Measurements from ENCODE around the gene MACF1.
"Not testable (repeated sequence)": the region's sequence is repeated elsewhere in the genome, so short reads cannot be mapped to it uniquely, and the experiment has no call there.

MACF1 gene
- long read RNA-seq, donor 1, full-length matches to known transcripts, result 12 of 41 reads
- long read RNA-seq, donor 1, partial matches to known transcripts, result 29 of 41 reads
- long read RNA-seq, donor 1, other reads (novel, unspliced or antisense), result 0 of 41 reads
- long read RNA-seq, donor 2, full-length matches to known transcripts, result 13 of 13 reads
- long read RNA-seq, donor 2, partial matches to known transcripts, result 0 of 13 reads
- long read RNA-seq, donor 2, other reads (novel, unspliced or antisense), result 0 of 13 reads
- long read RNA-seq, donor 3, full-length matches to known transcripts, result 26 of 26 reads
- long read RNA-seq, donor 3, partial matches to known transcripts, result 0 of 26 reads
- long read RNA-seq, donor 3, other reads (novel, unspliced or antisense), result 0 of 26 reads
- long read RNA-seq, donor 4, full-length matches to known transcripts, result 36 of 56 reads
- long read RNA-seq, donor 4, partial matches to known transcripts, result 20 of 56 reads
- long read RNA-seq, donor 4, other reads (novel, unspliced or antisense), result 0 of 56 reads
- long read RNA-seq, donor 5, full-length matches to known transcripts, result 12 of 17 reads
- long read RNA-seq, donor 5, partial matches to known transcripts, result 0 of 17 reads
- long read RNA-seq, donor 5, other reads (novel, unspliced or antisense), result 5 of 17 reads
- long read RNA-seq, donor 6, full-length matches to known transcripts, result 24 of 34 reads
- long read RNA-seq, donor 6, partial matches to known transcripts, result 10 of 34 reads
- long read RNA-seq, donor 6, other reads (novel, unspliced or antisense), result 0 of 34 reads
- long read RNA-seq, donor 7, full-length matches to known transcripts, result 54 of 74 reads
- long read RNA-seq, donor 7, partial matches to known transcripts, result 20 of 74 reads
- long read RNA-seq, donor 7, other reads (novel, unspliced or antisense), result 0 of 74 reads
- long read RNA-seq, donor 8, full-length matches to known transcripts, result 21 of 52 reads
- long read RNA-seq, donor 8, partial matches to known transcripts, result 31 of 52 reads
- long read RNA-seq, donor 8, other reads (novel, unspliced or antisense), result 0 of 52 reads

- peak; percentile 69 for DNase-seq
These were observed at the start of gene MACF1 for GRCh38 chr1:39204441-39205081. Gene MACF1 (plus strand): TSS chr1:39204695. CDS start chr1:39205023, 328 bp downstream.

GRCh38 chr1:39157304-39157703, 47.2 kb upstream of the MACF1 start:
- DNase-seq, result no peak

- peak; percentile 34 for DNase-seq
These were observed 46.0 kb upstream of the MACF1 start for GRCh38 chr1:39158327-39159086.

GRCh38 chr1:39159224-39160036, 45.1 kb upstream of the MACF1 start:
- no peak for DNase-seq

- DNase-seq, result no peak
These were observed 43.8 kb upstream of the MACF1 start for GRCh38 chr1:39160703-39161102.

- not testable (repeated sequence) for DNase-seq
These were observed 42.7 kb upstream of the MACF1 start for GRCh38 chr1:39161811-39162210.

- DNase-seq, result no peak
These were observed 41.0 kb upstream of the MACF1 start for GRCh38 chr1:39163469-39163868.

- no peak for DNase-seq
These were observed 40.2 kb upstream of the MACF1 start for GRCh38 chr1:39164256-39164655.

GRCh38 chr1:39165049-39165448, 39.4 kb upstream of the MACF1 start:
- no peak for DNase-seq

- DNase-seq, result no peak
These were observed 39.0 kb upstream of the MACF1 start for GRCh38 chr1:39165488-39165887.

- DNase-seq, result no peak
These were observed 36.8 kb upstream of the MACF1 start for GRCh38 chr1:39167632-39168209.

- no peak for DNase-seq
These were observed 36.0 kb upstream of the MACF1 start for GRCh38 chr1:39168301-39169080.

- DNase-seq, result no peak
These were observed 33.5 kb upstream of the MACF1 start for GRCh38 chr1:39170731-39171667.

GRCh38 chr1:39173119-39173994, 31.1 kb upstream of the MACF1 start:
- no peak for DNase-seq

- DNase-seq, result no peak
These were observed 30.5 kb upstream of the MACF1 start for GRCh38 chr1:39173995-39174380.

- DNase-seq, result no peak
These were observed 30.0 kb upstream of the MACF1 start for GRCh38 chr1:39174390-39175081.

- DNase-seq, result no peak
These were observed 26.8 kb upstream of the MACF1 start for GRCh38 chr1:39177706-39178105.

Measured in right kidney (tissue), 9 donors.